SK-N-MC (cell line): ENCODE results near the gene NHS.

Experiments
- DNase-seq: peaks from one replicate; pipeline ENCODE4 v3.0.0-alpha.2; 2011; ENCODE audit warnings: low read depth, low spot score
- H3K27ac ChIP-seq: fragments of 200-600 bp; sonication (generic); 2 replicates; pipeline ENCODE4 v1.5.1; 2016; ENCODE audit warnings: mixed run types
- H3K36me3 ChIP-seq: fragments of 200-600 bp; sonication (generic); 2 replicates; pipeline ENCODE4 v1.6.1; 2017; ENCODE audit warnings: antibody characterized with exemption, low read length, mixed read lengths; ENCODE audit not compliant: insufficient read depth
- H3K4me3 ChIP-seq: fragments of 200-600 bp; sonication (generic); 2 replicates; pipeline ENCODE4 v1.5.1; 2016
- H3K9ac ChIP-seq: fragments of 200-600 bp; sonication (generic); 2 replicates; pipeline ENCODE4 v1.8.0; 2017; ENCODE audit warnings: mixed run types, mixed read lengths; ENCODE audit not compliant: insufficient read length
- H3K9me3 ChIP-seq: fragments of 200-600 bp; sonication (generic); 2 replicates; pipeline ENCODE4 v1.6.1; 2017; ENCODE audit warnings: low read depth, mild to moderate bottlenecking, antibody characterized with exemption, low read length, moderate library complexity, mixed read lengths
- EZH2 ChIP-seq: fragments of 200-600 bp; sonication (generic); IDR thresholded peaks from one replicate; pipeline ENCODE4 v1.6.1; 2017; ENCODE audit warnings: antibody characterized with exemption
- FOXP2 ChIP-seq: optimal IDR thresholded peaks from 2 replicates; pipeline ENCODE3; 2011; ENCODE audit warnings: mild to moderate bottlenecking, moderate library complexity; ENCODE audit not compliant: insufficient read depth; ENCODE audit errors: extremely low read length, control extremely low read depth
- POLR2AphosphoS5 ChIP-seq: IDR thresholded peaks from 2 replicates; pipeline ENCODE4 v1.6.1; 2012; ENCODE audit warnings: mild to moderate bottlenecking, low read depth, low read length, borderline replicate concordance

The NHS gene

GRCh38 chrX:17679261-17679660 is 304.3 kb downstream of the NHS start:
- no peak for DNase-seq
- no peak overlapping the region for H3K9ac ChIP-seq
- H3K4me3 ChIP-seq: no peak overlapping the region
- no peak for TF ChIP-seq POLR2AphosphoS5
- no peak for TF ChIP-seq FOXP2
- no peak for TF ChIP-seq EZH2
- H3K9me3 ChIP-seq: no peaks in the 10 kb centered on the region
- no peaks in the 10 kb centered on the region for H3K36me3 ChIP-seq
- no peak overlapping the region for H3K27ac ChIP-seq

GRCh38 chrX:17679820-17680219 is 304.8 kb downstream of the NHS start:
- no peak for TF ChIP-seq FOXP2
- TF ChIP-seq POLR2AphosphoS5: no peak
- TF ChIP-seq EZH2: no peak
- no peaks in the 10 kb centered on the region for H3K9me3 ChIP-seq
- no peak overlapping the region for H3K9ac ChIP-seq
- DNase-seq: no peak
- H3K36me3 ChIP-seq: no peaks in the 10 kb centered on the region
- H3K4me3 ChIP-seq: no peak overlapping the region
- no peak overlapping the region for H3K27ac ChIP-seq

- H3K4me3 ChIP-seq: no peak overlapping the region
- H3K27ac ChIP-seq: no peak overlapping the region
- H3K9me3 ChIP-seq: no peaks in the 10 kb centered on the region
- no peaks in the 10 kb centered on the region for H3K36me3 ChIP-seq
- TF ChIP-seq EZH2 (no peak), FOXP2 (no peak), POLR2AphosphoS5 (no peak)
- DNase-seq: no peak
- H3K9ac ChIP-seq: no peak overlapping the region
These were observed 305.9 kb downstream of the NHS start for GRCh38 chrX:17680732-17681413.

- no peaks in the 10 kb centered on the region for H3K9me3 ChIP-seq
- no peak for DNase-seq
- no peak overlapping the region for H3K9ac ChIP-seq
- no peak overlapping the region for H3K4me3 ChIP-seq
- no peaks in the 10 kb centered on the region for H3K36me3 ChIP-seq
- no peak overlapping the region for H3K27ac ChIP-seq
- no peak for TF ChIP-seq FOXP2
- no peak for TF ChIP-seq EZH2
- no peak for TF ChIP-seq POLR2AphosphoS5
These were observed 307.3 kb downstream of the NHS start for GRCh38 chrX:17682259-17682658.

- H3K36me3 ChIP-seq: no peaks in the 10 kb centered on the region
- H3K27ac ChIP-seq: no peak overlapping the region
- H3K4me3 ChIP-seq: no peak overlapping the region
- TF ChIP-seq FOXP2: no peak
- no peak for TF ChIP-seq POLR2AphosphoS5
- no peak for TF ChIP-seq EZH2
- H3K9me3 ChIP-seq: no peaks in the 10 kb centered on the region
- DNase-seq: no peak
- no peak overlapping the region for H3K9ac ChIP-seq
These were observed 310.0 kb downstream of the NHS start for GRCh38 chrX:17685026-17685425.

- DNase-seq: no peak
- Histone ChIP-seq H3K9ac (no peak overlapping the region), H3K36me3 (no peaks in the 10 kb centered on the region), H3K9me3 (no peaks in the 10 kb centered on the region), H3K27ac (no peak overlapping the region), H3K4me3 (no peak overlapping the region)
- TF ChIP-seq POLR2AphosphoS5 (no peak), EZH2 (no peak), FOXP2 (no peak)
These were observed 312.6 kb downstream of the NHS start for GRCh38 chrX:17687648-17688047.

- Histone ChIP-seq H3K9me3 (no peaks in the 10 kb centered on the region), H3K4me3 (no peak overlapping the region), H3K27ac (no peak overlapping the region), H3K9ac (no peak overlapping the region), H3K36me3 (no peaks in the 10 kb centered on the region)
- TF ChIP-seq EZH2 (no peak), POLR2AphosphoS5 (no peak), FOXP2 (no peak)
- peak; percentile 5 for DNase-seq
These were observed 315.0 kb downstream of the NHS start for GRCh38 chrX:17689971-17690409.

GRCh38 chrX:17692709-17693346 is 317.8 kb downstream of the NHS start:
- no peak for DNase-seq
- Histone ChIP-seq H3K36me3 (no peaks in the 10 kb centered on the region), H3K9ac (no peak overlapping the region), H3K27ac (no peak overlapping the region), H3K4me3 (no peak overlapping the region), H3K9me3 (no peaks in the 10 kb centered on the region)
- TF ChIP-seq FOXP2 (no peak), POLR2AphosphoS5 (no peak), EZH2 (no peak)

- TF ChIP-seq POLR2AphosphoS5 (no peak), FOXP2 (no peak), EZH2 (no peak)
- Histone ChIP-seq H3K9ac (no peak overlapping the region), H3K9me3 (no peaks in the 10 kb centered on the region), H3K36me3 (no peaks in the 10 kb centered on the region), H3K4me3 (no peak overlapping the region), H3K27ac (no peak overlapping the region)
- no peak for DNase-seq
These were observed 322.2 kb downstream of the NHS start for GRCh38 chrX:17697191-17697590.
